ENCODE measurements around the gene SCARB2. TPM values are rescaled to one million over a fixed set of nuclear protein-coding genes. Genes with fewer than 3 reads are reported as not detected.

The SCARB2 gene
- polyA plus RNA-seq, 1 donor = 217 TPM

GRCh38 chr4:76201276-76201675, 12.3 kb downstream of the SCARB2 start:
- Histone ChIP-seq H3K9me3 (ENCODE audit: control insufficient read depth, low read depth, low read length) (no peaks in the 10 kb centered on the region), H3K4me1 (ENCODE audit: control insufficient read depth, insufficient read depth, low read length) (peaks cover 69% of the 10 kb centered on the region), H3K4me3 (ENCODE audit: low read length) (no peak overlapping the region), H3K27ac (ENCODE audit: low read length) (peak overlapping the region; percentile 88), H3K27me3 (ENCODE audit: control insufficient read depth, insufficient read depth, low read length) (no peaks in the 10 kb centered on the region), H3K36me3 (ENCODE audit: control insufficient read depth, insufficient read depth, low read length) (peaks cover 17% of the 10 kb centered on the region)
- WGBS (ENCODE audit: insufficient coverage, low lambda C conversion rate) = no CpG with 5 or more reads among the region's 4 CpGs
- no peak for DNase-seq

- no CpG with 5 or more reads among the region's 4 CpGs for WGBS (ENCODE audit: insufficient coverage, low lambda C conversion rate)
- Histone ChIP-seq H3K27me3 (ENCODE audit: control insufficient read depth, insufficient read depth, low read length) (no peaks in the 10 kb centered on the region), H3K9me3 (ENCODE audit: control insufficient read depth, low read depth, low read length) (no peaks in the 10 kb centered on the region), H3K4me3 (ENCODE audit: low read length) (no peak overlapping the region), H3K4me1 (ENCODE audit: control insufficient read depth, insufficient read depth, low read length) (peaks cover 66% of the 10 kb centered on the region), H3K27ac (ENCODE audit: low read length) (peak overlapping the region; percentile 88), H3K36me3 (ENCODE audit: control insufficient read depth, insufficient read depth, low read length) (peaks cover 17% of the 10 kb centered on the region)
- DNase-seq = peak; percentile 94 to 97
Observed at GRCh38 chr4:76200771-76201231, 12.8 kb downstream of the SCARB2 start.

- Histone ChIP-seq H3K4me1 (ENCODE audit: control insufficient read depth, insufficient read depth, low read length) (peaks cover 66% of the 10 kb centered on the region), H3K27ac (ENCODE audit: low read length) (peak overlapping the region; percentile 88), H3K27me3 (ENCODE audit: control insufficient read depth, insufficient read depth, low read length) (no peaks in the 10 kb centered on the region), H3K36me3 (ENCODE audit: control insufficient read depth, insufficient read depth, low read length) (peaks cover 24% of the 10 kb centered on the region), H3K4me3 (ENCODE audit: low read length) (no peak overlapping the region), H3K9me3 (ENCODE audit: control insufficient read depth, low read depth, low read length) (no peaks in the 10 kb centered on the region)
- peak; percentile 70 to 84 for DNase-seq
- WGBS (ENCODE audit: insufficient coverage, low lambda C conversion rate) = 60% methylated on average over 2 of the region's 13 CpGs
Observed at GRCh38 chr4:76199664-76200211, 13.9 kb downstream of the SCARB2 start.

- no peak overlapping the region for H3K4me3 ChIP-seq (ENCODE audit: low read length)
- no peaks in the 10 kb centered on the region for H3K9me3 ChIP-seq (ENCODE audit: control insufficient read depth, low read depth, low read length)
- H3K36me3 ChIP-seq (ENCODE audit: control insufficient read depth, insufficient read depth, low read length) = peaks cover 35% of the 10 kb centered on the region
- H3K4me1 ChIP-seq (ENCODE audit: control insufficient read depth, insufficient read depth, low read length) = peaks cover 68% of the 10 kb centered on the region
- no peaks in the 10 kb centered on the region for H3K27me3 ChIP-seq (ENCODE audit: control insufficient read depth, insufficient read depth, low read length)
- WGBS (ENCODE audit: insufficient coverage, low lambda C conversion rate) = 44% methylated on average over 1 of the region's 4 CpGs
- peak overlapping the region; percentile 88 for H3K27ac ChIP-seq (ENCODE audit: low read length)
- DNase-seq = peak; percentile 78 to 92
Observed at GRCh38 chr4:76198411-76199237, 15.0 kb downstream of the SCARB2 start.

- Histone ChIP-seq H3K9me3 (ENCODE audit: control insufficient read depth, low read depth, low read length) (no peaks in the 10 kb centered on the region), H3K27ac (ENCODE audit: low read length) (peak overlapping the region; percentile 88), H3K36me3 (ENCODE audit: control insufficient read depth, insufficient read depth, low read length) (peaks cover 35% of the 10 kb centered on the region), H3K4me3 (ENCODE audit: low read length) (no peak overlapping the region), H3K27me3 (ENCODE audit: control insufficient read depth, insufficient read depth, low read length) (no peaks in the 10 kb centered on the region), H3K4me1 (ENCODE audit: control insufficient read depth, insufficient read depth, low read length) (peaks cover 73% of the 10 kb centered on the region)
- no peak for DNase-seq
- WGBS (ENCODE audit: insufficient coverage, low lambda C conversion rate) = no CpG with 5 or more reads among the region's 5 CpGs
Observed at GRCh38 chr4:76197971-76198410, 15.6 kb downstream of the SCARB2 start.

GRCh38 chr4:76197031-76197743, 16.4 kb downstream of the SCARB2 start:
- Histone ChIP-seq H3K27ac (ENCODE audit: low read length) (peak overlapping the region; percentile 88), H3K4me1 (ENCODE audit: control insufficient read depth, insufficient read depth, low read length) (peaks cover 77% of the 10 kb centered on the region), H3K36me3 (ENCODE audit: control insufficient read depth, insufficient read depth, low read length) (peaks cover 42% of the 10 kb centered on the region), H3K27me3 (ENCODE audit: control insufficient read depth, insufficient read depth, low read length) (no peaks in the 10 kb centered on the region), H3K4me3 (ENCODE audit: low read length) (no peak overlapping the region), H3K9me3 (ENCODE audit: control insufficient read depth, low read depth, low read length) (peaks cover 2% of the 10 kb centered on the region)
- 86% methylated on average over 1 of the region's 10 CpGs for WGBS (ENCODE audit: insufficient coverage, low lambda C conversion rate)
- DNase-seq = peak in 1 of 2 donors; percentile 2

GRCh38 chr4:76196376-76196775, 17.2 kb downstream of the SCARB2 start:
- Histone ChIP-seq H3K36me3 (ENCODE audit: control insufficient read depth, insufficient read depth, low read length) (peaks cover 49% of the 10 kb centered on the region), H3K9me3 (ENCODE audit: control insufficient read depth, low read depth, low read length) (peaks cover 2% of the 10 kb centered on the region), H3K4me1 (ENCODE audit: control insufficient read depth, insufficient read depth, low read length) (peaks cover 72% of the 10 kb centered on the region), H3K4me3 (ENCODE audit: low read length) (no peak overlapping the region), H3K27ac (ENCODE audit: low read length) (peak overlapping the region; percentile 88), H3K27me3 (ENCODE audit: control insufficient read depth, insufficient read depth, low read length) (no peaks in the 10 kb centered on the region)
- WGBS (ENCODE audit: insufficient coverage, low lambda C conversion rate) = no CpG with 5 or more reads among the region's 2 CpGs
- DNase-seq = no peak

- Histone ChIP-seq H3K36me3 (ENCODE audit: control insufficient read depth, insufficient read depth, low read length) (peaks cover 52% of the 10 kb centered on the region), H3K27ac (ENCODE audit: low read length) (peak overlapping the region; percentile 42), H3K27me3 (ENCODE audit: control insufficient read depth, insufficient read depth, low read length) (no peaks in the 10 kb centered on the region), H3K9me3 (ENCODE audit: control insufficient read depth, low read depth, low read length) (peaks cover 2% of the 10 kb centered on the region), H3K4me1 (ENCODE audit: control insufficient read depth, insufficient read depth, low read length) (peaks cover 61% of the 10 kb centered on the region), H3K4me3 (ENCODE audit: low read length) (no peak overlapping the region)
- DNase-seq = no peak
- no CpG with 5 or more reads among the region's 3 CpGs for WGBS (ENCODE audit: insufficient coverage, low lambda C conversion rate)
Observed at GRCh38 chr4:76195326-76195725, 18.3 kb downstream of the SCARB2 start.

GRCh38 chr4:76194325-76194724, 19.3 kb downstream of the SCARB2 start:
- 100% methylated on average over 1 of the region's 2 CpGs for WGBS (ENCODE audit: insufficient coverage, low lambda C conversion rate)
- H3K4me3 ChIP-seq (ENCODE audit: low read length) = no peak overlapping the region
- peak overlapping the region; percentile 55 for H3K27ac ChIP-seq (ENCODE audit: low read length)
- H3K4me1 ChIP-seq (ENCODE audit: control insufficient read depth, insufficient read depth, low read length) = peaks cover 51% of the 10 kb centered on the region
- no peaks in the 10 kb centered on the region for H3K27me3 ChIP-seq (ENCODE audit: control insufficient read depth, insufficient read depth, low read length)
- H3K9me3 ChIP-seq (ENCODE audit: control insufficient read depth, low read depth, low read length) = peaks cover 2% of the 10 kb centered on the region
- H3K36me3 ChIP-seq (ENCODE audit: control insufficient read depth, insufficient read depth, low read length) = peaks cover 58% of the 10 kb centered on the region
- peak in 1 of 2 donors; percentile 40 for DNase-seq

- Histone ChIP-seq H3K36me3 (ENCODE audit: control insufficient read depth, insufficient read depth, low read length) (peaks cover 64% of the 10 kb centered on the region), H3K4me3 (ENCODE audit: low read length) (no peak overlapping the region), H3K27me3 (ENCODE audit: control insufficient read depth, insufficient read depth, low read length) (no peaks in the 10 kb centered on the region), H3K27ac (ENCODE audit: low read length) (peak overlapping the region; percentile 55), H3K4me1 (ENCODE audit: control insufficient read depth, insufficient read depth, low read length) (peaks cover 31% of the 10 kb centered on the region), H3K9me3 (ENCODE audit: control insufficient read depth, low read depth, low read length) (peaks cover 2% of the 10 kb centered on the region)
- 67% methylated on average over 1 of the region's 2 CpGs for WGBS (ENCODE audit: insufficient coverage, low lambda C conversion rate)
- no peak for DNase-seq
Observed at GRCh38 chr4:76192236-76192635, 21.4 kb downstream of the SCARB2 start.
